Colon (tissue), 2 donors: ENCODE results near the gene SLC22A7.

ENCODE experiments used
- FAIRE-seq: peaks from 2 replicates; lab custom pipeline; 2012; peaks lifted over from hg19 to GRCh38; lab: Jason Lieb, UNC
- donor health status: control.
- donor health status: control.

Gene SLC22A7

GRCh38 chr6:43265564-43265963 is 32.5 kb upstream of the SLC22A7 start:
- no peak for FAIRE-seq

DNA sequence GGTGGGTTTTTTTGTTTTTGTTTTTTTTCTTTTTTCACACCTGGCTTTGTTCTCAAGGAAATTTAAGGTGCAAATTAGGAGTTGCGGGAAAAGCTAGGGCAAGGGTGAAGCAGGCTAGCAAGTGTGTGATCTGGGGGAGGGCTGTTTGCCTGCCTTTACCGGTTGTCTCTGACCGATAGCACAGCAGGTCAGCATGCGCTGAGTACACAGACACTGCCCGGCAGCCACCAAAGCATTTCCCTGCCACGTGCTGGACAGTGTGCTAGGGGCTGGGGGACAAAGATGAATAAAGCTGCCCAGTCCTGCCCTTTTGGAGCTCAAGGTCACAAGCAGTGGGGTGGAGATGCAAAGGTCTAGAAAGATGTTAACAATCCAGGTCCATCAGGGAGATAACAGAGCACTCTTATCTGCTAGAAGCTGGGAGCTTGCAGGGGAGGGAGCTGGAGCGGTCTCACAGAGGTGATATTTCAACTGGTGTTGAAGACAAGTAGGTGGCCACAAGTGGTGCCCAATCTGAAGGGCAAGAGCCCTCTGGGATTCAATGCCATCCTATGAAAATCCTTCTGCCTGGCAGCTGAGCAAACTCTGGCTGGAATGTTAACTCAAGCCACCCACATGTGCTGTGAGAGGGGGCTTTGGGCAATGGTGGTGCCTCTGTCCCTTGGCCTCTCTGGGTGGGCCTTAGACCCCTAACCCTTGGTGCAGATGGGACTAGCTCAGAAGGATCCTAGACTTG is 30.3 kb upstream of the SLC22A7 start:
- FAIRE-seq = no peak

DNA sequence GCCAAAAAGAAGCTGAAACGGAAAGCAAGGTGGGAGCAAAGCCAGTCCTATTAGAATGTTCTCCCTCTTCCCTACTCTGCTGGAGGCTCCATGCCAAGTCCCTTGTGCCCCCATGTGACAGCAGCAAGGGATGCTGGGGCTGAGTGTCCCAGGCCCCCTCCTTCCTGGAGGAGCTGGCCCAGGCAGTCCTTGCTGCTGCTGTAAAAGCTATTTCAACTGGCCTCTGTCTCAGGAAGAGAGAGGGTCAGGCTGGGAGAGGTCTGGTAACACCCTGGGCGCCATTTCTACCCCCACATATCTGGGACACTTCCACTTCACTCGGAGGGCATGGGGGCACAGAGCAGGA is 29.7 kb upstream of the SLC22A7 start:
- FAIRE-seq = no peak

- no peak for FAIRE-seq
These were observed 29.2 kb upstream of the SLC22A7 start for GRCh38 chr6:43268782-43269272.

- FAIRE-seq = no peak
These were observed 28.6 kb upstream of the SLC22A7 start for GRCh38 chr6:43269273-43270007.

GRCh38 chr6:43271103-43271815 is 26.8 kb upstream of the SLC22A7 start:
- FAIRE-seq = no peak

GRCh38 chr6:43271944-43272343 is 26.1 kb upstream of the SLC22A7 start:
- no peak for FAIRE-seq

GRCh38 chr6:43273707-43274106 is 24.4 kb upstream of the SLC22A7 start:
- FAIRE-seq = no peak

GRCh38 chr6:43274127-43274915 is 23.7 kb upstream of the SLC22A7 start:
- no peak for FAIRE-seq

- no peak for FAIRE-seq
These were observed 23.0 kb upstream of the SLC22A7 start for GRCh38 chr6:43274916-43275597.

GRCh38 chr6:43275801-43276576 is 22.1 kb upstream of the SLC22A7 start:
- FAIRE-seq = no peak

DNA sequence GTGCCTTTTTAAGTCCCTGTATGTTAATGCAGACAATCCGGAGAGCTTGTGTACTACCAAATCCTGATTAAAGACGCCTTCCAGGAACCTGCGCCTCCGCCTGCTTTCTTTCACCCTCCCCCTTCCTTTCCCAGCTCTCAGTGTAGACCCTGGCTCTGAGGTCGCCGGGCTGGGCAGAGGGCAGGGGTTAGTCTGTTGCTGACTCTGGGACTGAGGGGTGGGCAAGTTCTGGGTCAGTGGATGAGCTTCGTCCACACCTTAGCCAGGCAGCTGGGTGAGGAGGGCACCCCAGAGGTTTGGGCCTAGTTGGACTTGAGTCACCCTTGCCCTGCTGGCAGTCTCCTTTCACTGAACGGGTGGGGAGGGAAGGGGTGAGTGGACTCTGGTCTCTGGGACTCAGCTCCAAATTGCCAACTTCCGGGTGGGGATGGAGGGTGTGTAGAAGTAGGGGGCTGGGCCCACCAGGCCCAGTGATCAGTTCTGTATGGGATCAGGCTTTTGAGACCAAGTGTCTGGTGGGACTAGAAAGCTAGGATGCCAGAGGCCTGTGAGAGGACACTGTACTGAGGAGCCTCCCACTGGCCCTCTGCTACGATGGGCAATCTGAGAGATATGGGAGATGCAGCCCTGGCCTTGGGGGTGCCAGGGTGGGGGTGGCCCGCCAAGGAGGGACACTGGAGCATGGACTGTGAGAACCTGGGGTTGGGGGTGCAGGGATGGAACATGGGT is 21.3 kb upstream of the SLC22A7 start:
- FAIRE-seq = no peak

GRCh38 chr6:43277306-43277642 is 20.8 kb upstream of the SLC22A7 start:
- no peak for FAIRE-seq

GRCh38 chr6:43277643-43278523 is 20.2 kb upstream of the SLC22A7 start:
- no peak for FAIRE-seq

DNA sequence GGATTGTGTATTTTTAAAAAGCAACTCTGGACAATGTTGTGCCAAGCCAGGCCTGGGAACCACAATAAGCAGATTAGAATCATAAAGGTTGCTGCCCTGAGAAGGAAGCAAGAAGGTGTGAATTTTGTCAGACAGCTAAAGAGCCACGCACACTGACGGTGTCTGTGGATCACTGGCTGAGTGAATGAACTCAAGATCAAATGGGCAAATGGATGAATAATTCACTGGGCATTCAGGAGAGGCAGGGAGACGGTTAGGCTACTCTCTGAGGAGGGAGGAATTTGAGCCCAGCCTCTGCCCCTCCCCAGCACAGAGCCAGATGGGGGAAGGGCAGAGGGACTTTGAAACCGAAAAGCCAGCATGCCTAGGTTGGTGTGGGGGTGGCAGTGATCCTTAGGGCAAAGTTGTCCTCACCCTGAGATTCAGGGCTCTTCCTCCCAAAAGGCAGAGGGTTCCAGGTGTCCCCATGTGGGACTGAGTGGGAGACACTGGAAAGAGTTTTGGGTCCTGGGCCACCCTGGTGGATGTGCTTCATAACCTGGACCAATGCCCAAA is 19.5 kb upstream of the SLC22A7 start:
- FAIRE-seq = no peak

DNA sequence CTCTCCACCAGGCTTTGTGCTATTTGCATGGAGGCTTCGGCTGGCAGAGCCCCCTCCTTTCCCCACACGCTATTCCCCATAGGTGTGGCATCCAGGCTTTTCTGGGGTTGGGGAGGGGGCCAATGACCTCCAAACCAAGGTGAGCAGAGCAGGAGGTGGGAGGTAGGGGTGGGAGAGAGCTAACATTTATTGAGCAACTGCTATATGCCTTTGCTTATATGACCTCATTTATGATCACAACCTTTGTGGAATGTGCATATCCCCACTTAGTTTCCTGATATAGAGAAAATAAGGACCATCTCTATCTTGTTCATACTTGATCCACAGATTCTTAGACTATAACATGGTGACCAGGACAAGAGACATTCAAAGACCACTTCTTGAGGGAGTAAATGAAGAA is 17.8 kb upstream of the SLC22A7 start:
- FAIRE-seq = no peak

GRCh38 chr6:43282060-43282459 is 16.0 kb upstream of the SLC22A7 start:
- FAIRE-seq = no peak

GRCh38 chr6:43282636-43283513 is 15.2 kb upstream of the SLC22A7 start:
- FAIRE-seq = no peak
